Right hindlimb (tissue), 1 donor: Measurements from ENCODE around the gene RAP2B.

Source experiments
- DNase-seq: peaks from one replicate; pipeline ENCODE4 v3.0.0-alpha.2; 2018

The RAP2B gene

GRCh38 chr3:153209596-153209995 lies 47.6 kb downstream of the RAP2B start:
- no peak for DNase-seq

GRCh38 chr3:153210146-153210545 lies 48.1 kb downstream of the RAP2B start:
- DNase-seq: no peak

- no peak for DNase-seq
Measured at GRCh38 chr3:153210660-153211059, 48.6 kb downstream of the RAP2B start.

- DNase-seq: no peak
Measured at GRCh38 chr3:153215497-153215896, 53.5 kb downstream of the RAP2B start.

GRCh38 chr3:153215966-153216365 lies 53.9 kb downstream of the RAP2B start:
- DNase-seq: peak; percentile 69

- DNase-seq: no peak
Measured at GRCh38 chr3:153216928-153217327, 54.9 kb downstream of the RAP2B start.

GRCh38 chr3:153219146-153219545 lies 57.1 kb downstream of the RAP2B start:
- DNase-seq: no peak
